NCI-H460 (cell line): ENCODE measurements around the gene DENND4C. TPM values are rescaled to one million over a fixed set of nuclear protein-coding genes. Genes with fewer than 3 reads are reported as not detected.
"Not testable (repeated sequence)": the region's sequence is repeated elsewhere in the genome, so short reads cannot be mapped to it uniquely, and the experiment has no call there.

ENCODE experiments used
- DNase-seq: peaks from one replicate; pipeline ENCODE4 v3.0.0-alpha.2; 2016; ENCODE audit warnings: low read depth; ENCODE audit errors: extremely low read depth
- total RNA-seq: library from RNA; depleted of rRNA; stranded (reverse); fragments of >200 nt; shearing (Covaris generic); gene quantifications from 2 replicates; pipeline ENCODE4 v1.2.3, GENCODE V29; 2014

DENND4C gene
- total RNA-seq, 1 experiment from 2014 or later, result 34.4 TPM

- DNase-seq, result no peak
Measured at GRCh38 chr9:19223724-19224123, 6.8 kb upstream of the DENND4C start.

- no peak for DNase-seq
Measured at GRCh38 chr9:19224563-19224962, 5.9 kb upstream of the DENND4C start.

- DNase-seq, result peak; percentile 38
Measured at GRCh38 chr9:19229595-19230354, 718 bp upstream of the DENND4C start.

GRCh38 chr9:19231126-19231903 is 822 bp downstream of the DENND4C start:
- DNase-seq, result no peak

- no peak for DNase-seq
Measured at GRCh38 chr9:19231904-19232822, 1.7 kb downstream of the DENND4C start.

- DNase-seq, result no peak
Measured at GRCh38 chr9:19232823-19233194, 2.3 kb downstream of the DENND4C start.

GRCh38 chr9:19233344-19233743 is 2.9 kb downstream of the DENND4C start:
- DNase-seq, result no peak

GRCh38 chr9:19239955-19240354 is 9.5 kb downstream of the DENND4C start:
- DNase-seq, result no peak

GRCh38 chr9:19241728-19242127 is 11.2 kb downstream of the DENND4C start:
- DNase-seq, result no peak

GRCh38 chr9:19243366-19244033 is 13.0 kb downstream of the DENND4C start:
- DNase-seq, result no peak

- no peak for DNase-seq
Measured at GRCh38 chr9:19246891-19247290, 16.4 kb downstream of the DENND4C start.

- no peak for DNase-seq
Measured at GRCh38 chr9:19247420-19247819, 16.9 kb downstream of the DENND4C start.

- DNase-seq, result not testable (repeated sequence)
Measured at GRCh38 chr9:19250346-19250745, 19.9 kb downstream of the DENND4C start.

GRCh38 chr9:19251203-19251602 is 20.7 kb downstream of the DENND4C start:
- DNase-seq, result not testable (repeated sequence)

- not testable (repeated sequence) for DNase-seq
Measured at GRCh38 chr9:19251622-19252021, 21.1 kb downstream of the DENND4C start.

- no peak for DNase-seq
Measured at GRCh38 chr9:19252174-19252884, 21.8 kb downstream of the DENND4C start.

- no peak for DNase-seq
Measured at GRCh38 chr9:19252885-19253219, 22.4 kb downstream of the DENND4C start.

GRCh38 chr9:19255112-19255511 is 24.6 kb downstream of the DENND4C start:
- DNase-seq, result no peak

- no peak for DNase-seq
Measured at GRCh38 chr9:19255821-19256220, 25.3 kb downstream of the DENND4C start.
